H7 (cell line): Measurements from ENCODE around the gene PRC1. TPM values are rescaled to one million over a fixed set of nuclear protein-coding genes. Genes with fewer than 3 reads are reported as not detected.
A peak's percentile ranks its signal among the peaks of the same experiment; 100 is the strongest.

Experiments
- DNase-seq: peaks from one replicate; pipeline ENCODE4 v3.0.0; 2012
- H3K27me3 ChIP-seq: 2 replicates; pipeline ENCODE4 v1.6.0; 2011; ENCODE audit warnings: mild to moderate bottlenecking, low read length; ENCODE audit not compliant: control insufficient read depth, insufficient read depth
- H3K36me3 ChIP-seq: replicated peaks from 2 replicates; pipeline ENCODE4 v1.5.1; 2011; ENCODE audit warnings: low read length; ENCODE audit not compliant: control insufficient read depth, insufficient read depth
- H3K4me3 ChIP-seq: 2 replicates; pipeline ENCODE4 v1.5.1; 2011; ENCODE audit warnings: low read depth, mild to moderate bottlenecking, control low read depth, low read length, moderate library complexity; ENCODE audit not compliant: insufficient read depth
- total RNA-seq: library from RNA; depleted of rRNA; stranded (reverse); fragments of >200 nt; shearing (Covaris generic); gene quantifications from 2 replicates; pipeline ENCODE4 v1.2.3, GENCODE V29; 2014

The PRC1 gene
- total RNA-seq, 1 experiment from 2014 or later: 143 TPM

DNA sequence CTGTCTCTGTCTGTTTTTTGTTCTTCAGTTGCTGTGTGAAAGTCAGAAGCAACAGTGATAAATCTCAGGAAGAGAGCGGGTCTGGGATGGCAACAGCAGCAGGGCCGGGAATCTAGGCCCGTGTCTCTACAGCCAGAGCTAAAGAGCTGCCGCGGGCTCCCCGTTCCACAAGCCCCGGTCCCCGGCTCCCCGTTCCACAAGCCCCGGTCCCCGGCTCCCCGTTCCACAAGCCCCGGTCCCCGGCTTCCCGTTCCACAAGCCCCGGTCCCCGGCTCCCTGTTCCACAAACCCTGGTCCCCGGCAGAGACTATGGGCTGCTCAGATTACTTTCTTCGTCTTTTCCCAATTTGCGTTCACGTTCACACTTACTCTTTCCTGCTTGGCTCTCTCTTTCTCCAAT is 20.1 kb downstream of the PRC1 start:
- Histone ChIP-seq H3K36me3 (peaks cover 50% of the 10 kb centered on the region), H3K4me3 (no peak overlapping the region), H3K27me3 (no peaks in the 10 kb centered on the region)
- no peak for DNase-seq

- no peaks in the 10 kb centered on the region for H3K27me3 ChIP-seq
- no peak for DNase-seq
- H3K4me3 ChIP-seq: no peak overlapping the region
- peaks cover 57% of the 10 kb centered on the region for H3K36me3 ChIP-seq
Observed at GRCh38 chr15:90972133-90972532, 22.2 kb downstream of the PRC1 start.

GRCh38 chr15:90970274-90970673 is 24.1 kb downstream of the PRC1 start:
- DNase-seq: no peak
- Histone ChIP-seq H3K4me3 (no peak overlapping the region), H3K36me3 (peaks cover 61% of the 10 kb centered on the region), H3K27me3 (no peaks in the 10 kb centered on the region)

- Histone ChIP-seq H3K4me3 (no peak overlapping the region), H3K27me3 (no peaks in the 10 kb centered on the region), H3K36me3 (peaks cover 53% of the 10 kb centered on the region)
- DNase-seq: no peak
Observed at GRCh38 chr15:90968434-90968833, 25.9 kb downstream of the PRC1 start.

DNA sequence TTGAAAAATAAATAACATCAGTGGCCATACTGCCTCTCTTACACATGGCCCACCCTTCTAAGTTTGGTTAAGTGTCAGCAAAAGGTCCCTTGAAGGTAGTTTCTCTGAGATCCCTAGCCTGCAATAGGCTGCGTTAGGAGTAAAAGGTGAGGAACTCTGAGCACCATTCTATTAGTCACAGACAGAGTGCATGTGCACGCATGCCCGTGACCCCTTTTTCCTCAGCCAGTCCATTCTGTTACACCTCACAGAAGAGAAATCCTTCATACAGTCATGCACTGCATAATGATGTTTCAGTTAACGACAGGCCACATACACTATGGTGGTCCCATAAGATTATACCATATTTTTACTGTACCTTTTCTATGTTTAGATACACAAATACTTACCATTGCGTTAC is 27.1 kb downstream of the PRC1 start:
- H3K36me3 ChIP-seq: peaks cover 49% of the 10 kb centered on the region
- H3K27me3 ChIP-seq: no peaks in the 10 kb centered on the region
- no peak overlapping the region for H3K4me3 ChIP-seq
- DNase-seq: no peak

DNA sequence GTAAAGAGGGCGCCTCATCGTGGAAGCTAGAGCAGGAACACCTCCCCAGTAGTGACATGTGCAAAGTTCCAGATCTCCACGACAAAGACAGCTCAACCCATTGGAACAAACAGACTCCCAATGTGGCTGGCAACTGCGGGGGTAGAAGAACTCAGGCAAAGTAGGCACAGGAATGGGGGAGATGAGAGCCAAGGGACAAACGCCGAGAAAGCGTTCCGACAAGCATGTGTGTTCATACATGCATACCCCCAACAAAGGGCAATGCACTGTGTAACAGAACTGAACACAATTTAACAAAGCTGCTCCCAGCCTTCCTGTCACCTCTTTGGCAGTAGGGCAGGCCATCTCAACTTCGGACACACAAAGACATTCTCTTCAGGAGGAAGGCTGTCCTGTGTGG is 28.1 kb downstream of the PRC1 start:
- H3K36me3 ChIP-seq: peaks cover 52% of the 10 kb centered on the region
- no peak for DNase-seq

DNA sequence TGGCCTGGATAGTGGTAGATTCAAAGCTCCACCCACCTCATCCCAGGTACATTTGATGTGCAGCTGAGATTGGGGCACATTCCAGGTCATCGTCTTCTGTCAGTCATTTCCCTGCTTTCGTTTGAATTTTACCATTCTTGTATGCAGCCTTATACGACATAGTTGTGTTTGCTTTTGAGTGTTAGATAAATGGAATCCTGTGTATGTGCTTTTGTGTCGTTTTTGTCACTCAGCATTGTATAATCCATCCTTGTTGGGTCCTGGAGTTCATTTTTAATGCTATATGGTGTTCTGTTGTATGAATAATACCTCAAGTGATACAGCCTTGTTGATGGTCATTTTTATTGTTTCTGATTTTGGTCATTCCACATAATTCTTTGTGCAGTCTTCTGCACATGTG is 32.3 kb downstream of the PRC1 start:
- DNase-seq: no peak
- Histone ChIP-seq H3K36me3 (peaks cover 26% of the 10 kb centered on the region), H3K27me3 (peaks cover 2% of the 10 kb centered on the region; the same call in 1 of the 2 replicates), H3K4me3 (no peak overlapping the region)

More for the DNA sequence above, 28.1 kb downstream of the PRC1 start:
- Histone ChIP-seq H3K4me3 (no peak overlapping the region), H3K27me3 (no peaks in the 10 kb centered on the region)

DNA sequence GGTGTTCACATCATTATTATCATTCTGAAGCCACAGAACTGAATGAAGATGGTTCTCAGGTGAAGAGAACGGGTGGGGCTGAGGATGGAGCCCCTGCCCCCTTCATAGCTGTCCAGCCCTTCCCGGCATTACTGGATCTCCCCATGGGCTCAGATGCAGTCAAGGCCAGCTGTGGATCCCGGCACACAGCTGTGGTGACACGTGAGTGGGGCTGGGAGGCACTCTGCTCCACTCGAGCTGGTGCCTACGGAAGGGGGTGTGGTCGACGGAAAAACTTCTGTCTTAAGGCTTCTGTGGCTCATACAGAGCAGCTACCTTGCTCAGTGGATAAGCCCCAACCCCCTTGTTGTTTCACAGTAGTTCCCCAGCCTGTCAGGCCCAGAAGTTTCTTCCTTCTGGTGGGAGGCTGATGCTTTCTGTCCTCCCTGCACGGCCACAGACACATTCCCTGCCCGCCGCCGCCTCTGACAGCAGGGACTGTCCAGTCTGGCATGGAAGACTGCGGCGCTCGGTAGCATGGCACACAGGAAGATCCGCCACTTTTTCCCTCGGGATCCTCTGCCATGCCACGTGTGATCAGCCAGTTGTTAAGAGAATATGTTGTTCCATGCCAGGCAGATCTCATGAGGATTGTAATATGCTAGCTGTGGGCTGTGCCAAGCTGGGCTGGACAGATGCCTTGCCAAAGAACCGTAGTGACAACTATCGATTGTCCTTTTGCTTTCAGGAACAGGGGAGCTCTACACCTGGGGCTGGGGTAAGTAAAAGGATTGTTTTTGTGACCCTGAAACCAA is 33.8 kb downstream of the PRC1 start:
- peaks cover 16% of the 10 kb centered on the region for H3K36me3 ChIP-seq
- no peak overlapping the region for H3K4me3 ChIP-seq
- peaks cover 4% of the 10 kb centered on the region; the same call in 1 of the 2 replicates for H3K27me3 ChIP-seq
- DNase-seq: no peak

GRCh38 chr15:90959894-90960293 is 34.4 kb downstream of the PRC1 start:
- Histone ChIP-seq H3K4me3 (no peak overlapping the region), H3K27me3 (peaks cover 4% of the 10 kb centered on the region; the same call in 1 of the 2 replicates), H3K36me3 (peaks cover 14% of the 10 kb centered on the region)
- DNase-seq: no peak

GRCh38 chr15:90959028-90959595 is 35.2 kb downstream of the PRC1 start:
- H3K4me3 ChIP-seq: no peak overlapping the region
- DNase-seq: no peak
- peaks cover 14% of the 10 kb centered on the region for H3K36me3 ChIP-seq
- peaks cover 4% of the 10 kb centered on the region; the same call in 1 of the 2 replicates for H3K27me3 ChIP-seq

GRCh38 chr15:90957791-90958190 is 36.5 kb downstream of the PRC1 start:
- H3K36me3 ChIP-seq: peaks cover 18% of the 10 kb centered on the region
- peak; percentile 58 for DNase-seq
- H3K27me3 ChIP-seq: peaks cover 4% of the 10 kb centered on the region; the same call in 1 of the 2 replicates
- peak overlapping the region; percentile 80 for H3K4me3 ChIP-seq

- Histone ChIP-seq H3K4me3 (peak overlapping the region; percentile 80), H3K27me3 (peaks cover 4% of the 10 kb centered on the region; the same call in 1 of the 2 replicates), H3K36me3 (peaks cover 20% of the 10 kb centered on the region)
- DNase-seq: peak; percentile 87
Observed at GRCh38 chr15:90957031-90957790, 37.1 kb downstream of the PRC1 start.

DNA sequence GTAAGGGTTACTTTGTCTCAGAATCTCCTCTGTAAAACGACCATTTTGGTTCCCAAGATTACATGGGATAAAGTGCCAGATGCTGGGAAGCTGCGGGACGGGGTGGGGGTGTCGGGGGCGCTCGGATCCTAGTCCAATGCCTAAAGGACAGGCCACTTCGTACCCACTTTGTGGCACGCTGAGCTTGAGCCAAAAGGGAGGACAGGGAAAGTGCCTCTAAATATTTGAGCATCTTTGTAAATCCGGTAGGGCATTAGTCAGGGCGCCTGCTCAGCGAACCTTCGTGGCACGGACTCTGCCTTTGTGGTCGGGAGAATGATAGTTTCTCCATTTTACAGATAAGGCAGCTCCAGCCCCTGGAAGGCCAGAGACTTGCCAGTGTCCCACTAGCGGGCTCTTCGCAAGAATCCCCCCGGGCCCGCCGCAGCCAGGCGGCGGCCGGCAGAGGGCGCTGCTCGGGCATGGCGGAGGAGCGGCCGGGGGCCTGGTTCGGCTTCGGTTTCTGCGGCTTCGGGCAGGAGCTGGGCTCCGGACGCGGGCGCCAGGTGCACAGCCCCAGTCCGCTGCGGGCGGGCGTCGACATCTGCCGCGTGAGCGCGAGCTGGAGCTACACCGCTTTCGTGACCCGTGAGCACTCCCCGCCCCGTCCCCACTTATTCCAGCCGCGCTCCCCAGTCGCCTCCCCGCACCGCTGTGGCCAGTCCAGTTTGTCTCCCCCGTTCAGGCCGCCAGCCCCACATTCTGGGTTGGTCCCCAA is 37.9 kb downstream of the PRC1 start:
- Histone ChIP-seq H3K4me3 (peak overlapping the region; percentile 80), H3K27me3 (peaks cover 4% of the 10 kb centered on the region; the same call in 1 of the 2 replicates), H3K36me3 (peaks cover 20% of the 10 kb centered on the region)
- DNase-seq: peak; percentile 99

- DNase-seq: no peak
- peak overlapping the region; percentile 80 for H3K4me3 ChIP-seq
- peaks cover 4% of the 10 kb centered on the region; the same call in 1 of the 2 replicates for H3K27me3 ChIP-seq
- H3K36me3 ChIP-seq: peaks cover 14% of the 10 kb centered on the region
Observed at GRCh38 chr15:90955624-90956273, 38.6 kb downstream of the PRC1 start.
